Suprapubic skin (tissue), 4 donors: Measurements from ENCODE around the gene ELAVL1.

Source experiments
- POLR2A ChIP-seq, 2 donors: fragments of 450-650 bp; IDR thresholded peaks; one replicate each; pipeline ENCODE4 v1.6.1; 2017; ENCODE audit warnings: antibody characterized with exemption in 2 of 2, mild to moderate bottlenecking in 2 of 2, moderate library complexity in 2 of 2
- POLR2AphosphoS5 ChIP-seq, 3 donors: sonication (generic); formaldehyde crosslinking; IDR thresholded peaks; one replicate each; pipeline ENCODE4 v1.6.1; 2017; ENCODE audit warnings: antibody characterized with exemption in 3 of 3
- TF ChIP-seq, protein P1 (sequence below), 2 donors: fragments of 200-600 bp in 1 of 2; fragments of 450-650 bp in 1 of 2; sonication (generic) in 1 of 2; IDR thresholded peaks; one replicate each; pipeline ENCODE4 v1.5.1; 2016 to 2019; ENCODE audit warnings: antibody characterized with exemption in 2 of 2, mild to moderate bottlenecking in 1 of 2, moderate library complexity in 1 of 2

DNA sequence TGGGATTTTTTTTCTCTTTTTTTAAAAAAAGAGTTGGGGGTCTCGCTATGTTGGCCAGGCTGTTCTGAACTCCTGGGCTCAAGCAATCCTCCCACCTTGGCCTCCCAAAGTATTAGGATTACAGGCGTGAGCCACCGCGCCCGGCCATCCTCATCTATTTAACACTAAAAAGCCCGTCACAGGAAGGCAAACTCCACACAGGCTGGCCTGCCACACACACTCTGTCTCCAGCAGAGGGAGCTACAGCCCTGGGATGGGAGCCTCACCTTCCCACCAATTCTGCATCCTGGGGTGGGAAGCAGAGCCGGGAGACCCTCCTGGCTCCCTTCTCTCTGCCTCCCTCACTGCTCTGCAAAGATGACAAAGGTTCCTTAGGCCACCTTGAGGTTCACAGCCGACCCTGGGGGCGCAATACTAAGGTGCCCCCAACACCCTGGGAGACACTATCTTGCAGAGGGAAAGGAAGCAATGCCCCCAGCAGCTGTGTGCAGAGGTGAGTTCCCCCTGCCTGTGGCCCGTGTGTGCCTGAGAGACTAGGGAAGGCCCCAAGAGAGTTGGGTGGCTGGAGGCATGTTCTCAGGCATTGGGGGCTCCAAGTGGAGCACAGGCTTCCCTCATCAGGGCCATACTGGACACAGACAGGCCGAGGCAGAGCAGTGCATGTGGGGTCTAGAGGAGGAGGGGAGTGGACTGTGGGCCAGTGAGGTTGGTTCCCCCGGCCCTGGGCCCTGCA lies 34.6 kb downstream of the ELAVL1 start:
- TF ChIP-seq, protein P1, sequence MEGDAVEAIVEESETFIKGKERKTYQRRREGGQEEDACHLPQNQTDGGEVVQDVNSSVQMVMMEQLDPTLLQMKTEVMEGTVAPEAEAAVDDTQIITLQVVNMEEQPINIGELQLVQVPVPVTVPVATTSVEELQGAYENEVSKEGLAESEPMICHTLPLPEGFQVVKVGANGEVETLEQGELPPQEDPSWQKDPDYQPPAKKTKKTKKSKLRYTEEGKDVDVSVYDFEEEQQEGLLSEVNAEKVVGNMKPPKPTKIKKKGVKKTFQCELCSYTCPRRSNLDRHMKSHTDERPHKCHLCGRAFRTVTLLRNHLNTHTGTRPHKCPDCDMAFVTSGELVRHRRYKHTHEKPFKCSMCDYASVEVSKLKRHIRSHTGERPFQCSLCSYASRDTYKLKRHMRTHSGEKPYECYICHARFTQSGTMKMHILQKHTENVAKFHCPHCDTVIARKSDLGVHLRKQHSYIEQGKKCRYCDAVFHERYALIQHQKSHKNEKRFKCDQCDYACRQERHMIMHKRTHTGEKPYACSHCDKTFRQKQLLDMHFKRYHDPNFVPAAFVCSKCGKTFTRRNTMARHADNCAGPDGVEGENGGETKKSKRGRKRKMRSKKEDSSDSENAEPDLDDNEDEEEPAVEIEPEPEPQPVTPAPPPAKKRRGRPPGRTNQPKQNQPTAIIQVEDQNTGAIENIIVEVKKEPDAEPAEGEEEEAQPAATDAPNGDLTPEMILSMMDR (IDR thresholded peaks at IDR 0.05) = peak; percentile 11 to 69
- no peak for TF ChIP-seq POLR2A (IDR thresholded peaks at IDR 0.05)
- no peak for TF ChIP-seq POLR2AphosphoS5 (IDR thresholded peaks at IDR 0.05)
